Natural killer cell (primary cell): ENCODE measurements around the gene ARL2BP. TPM values are rescaled to one million over a fixed set of nuclear protein-coding genes. Genes with fewer than 3 reads are reported as not detected.
"Not testable (repeated sequence)": the region's sequence is repeated elsewhere in the genome, so short reads cannot be mapped to it uniquely, and the experiment has no call there.

Experiments
- ATAC-seq, 3 donors: fragments of 150-1000 bp in 2 of 3; fragments of 200-7000 bp in 1 of 3; cut with Tn5 transposase; 1 replicate in 1 of 3; 2 replicates in 2 of 3; pipeline ENCODE4 v1.10.0; 2021; ENCODE audit warnings: mild to moderate bottlenecking in 2 of 3, moderate library complexity in 2 of 3
- DNase-seq, 2 donors: peaks; one replicate each; pipeline versions ENCODE4 v3.0.0 to v3.0.0-alpha.2; 2013 to 2021; ENCODE audit warnings: mixed read lengths in 1 of 2
- H3K27ac ChIP-seq: one replicate; pipeline ENCODE4 v1.5.1; 2013; ENCODE audit warnings: mild to moderate bottlenecking, low read length
- H3K27me3 ChIP-seq: one replicate; pipeline ENCODE4 v1.6.1; 2013; ENCODE audit warnings: low read length; ENCODE audit not compliant: control insufficient read depth, insufficient read depth
- H3K36me3 ChIP-seq: one replicate; pipeline ENCODE4 v1.6.1; 2013; ENCODE audit warnings: low read length; ENCODE audit not compliant: control insufficient read depth, insufficient read depth
- H3K4me1 ChIP-seq: one replicate; pipeline ENCODE4 v1.6.1; 2013; ENCODE audit warnings: low read length; ENCODE audit not compliant: control insufficient read depth, insufficient read depth
- H3K4me3 ChIP-seq: one replicate; pipeline ENCODE4 v1.5.1; 2013; ENCODE audit warnings: low read length
- H3K9me3 ChIP-seq: one replicate; pipeline ENCODE4 v1.6.1; 2013; ENCODE audit warnings: low read length; ENCODE audit not compliant: control insufficient read depth, insufficient read depth
- H3K27ac Mint-ChIP-seq, 2 donors: one replicate each; pipeline ENCODE4 v1.8.0; 2022; ENCODE audit warnings: mild to moderate bottlenecking in 2 of 2, mixed read lengths in 2 of 2, moderate library complexity in 1 of 2
- H3K27me3 Mint-ChIP-seq, 2 donors: one replicate each; pipeline ENCODE4 v1.8.0; 2022; ENCODE audit warnings: low read depth in 2 of 2, mixed read lengths in 2 of 2
- H3K36me3 Mint-ChIP-seq: one replicate; pipeline ENCODE4 v1.8.0; 2022; ENCODE audit warnings: mixed read lengths
- H3K4me1 Mint-ChIP-seq, 2 donors: one replicate each; pipeline ENCODE4 v1.8.0; 2022; ENCODE audit warnings: mixed read lengths in 2 of 2
- H3K4me3 Mint-ChIP-seq: one replicate; pipeline ENCODE4 v1.8.0; 2022; ENCODE audit warnings: mild to moderate bottlenecking, moderate library complexity, mixed read lengths
- H3K9me3 Mint-ChIP-seq, 2 donors: one replicate each; pipeline ENCODE4 v1.8.0; 2022; ENCODE audit warnings: mixed read lengths in 2 of 2
- WGBS: methylation state at CpG from one replicate; pipeline ENCODE4 v1.1.7; 2013; ENCODE audit warnings: missing lambda C conversion rate; ENCODE audit not compliant: insufficient coverage; 5-methylcytosine and 5-hydroxymethylcytosine counted together
- intact Hi-C: fragments of 100-400 bp; cut with micrococcal nuclease; formaldehyde crosslinking; loops from one replicate; pipeline ENCODE4 v1.14.2; 2022
- total RNA-seq, 4 donors: library from RNA; stranded (reverse); fragments of 120-200 nt in 1 of 4; gene quantifications; one replicate each; pipeline versions ENCODE4 v1.2.3 to v1.2.4, GENCODE V29; 2013 to 2022
- TF ChIP-seq, protein P1 (sequence below): fragments of 200-600 bp; IDR thresholded peaks from one replicate; pipeline ENCODE4 v1.8.0; 2022; ENCODE audit warnings: antibody characterized with exemption

The ARL2BP gene
- total RNA-seq, 3 donors from 2014 or later (not counting 1 experiment from before 2014, with no cell fraction given): 36.5 to 44.4 (median 43.7) TPM

DNA sequence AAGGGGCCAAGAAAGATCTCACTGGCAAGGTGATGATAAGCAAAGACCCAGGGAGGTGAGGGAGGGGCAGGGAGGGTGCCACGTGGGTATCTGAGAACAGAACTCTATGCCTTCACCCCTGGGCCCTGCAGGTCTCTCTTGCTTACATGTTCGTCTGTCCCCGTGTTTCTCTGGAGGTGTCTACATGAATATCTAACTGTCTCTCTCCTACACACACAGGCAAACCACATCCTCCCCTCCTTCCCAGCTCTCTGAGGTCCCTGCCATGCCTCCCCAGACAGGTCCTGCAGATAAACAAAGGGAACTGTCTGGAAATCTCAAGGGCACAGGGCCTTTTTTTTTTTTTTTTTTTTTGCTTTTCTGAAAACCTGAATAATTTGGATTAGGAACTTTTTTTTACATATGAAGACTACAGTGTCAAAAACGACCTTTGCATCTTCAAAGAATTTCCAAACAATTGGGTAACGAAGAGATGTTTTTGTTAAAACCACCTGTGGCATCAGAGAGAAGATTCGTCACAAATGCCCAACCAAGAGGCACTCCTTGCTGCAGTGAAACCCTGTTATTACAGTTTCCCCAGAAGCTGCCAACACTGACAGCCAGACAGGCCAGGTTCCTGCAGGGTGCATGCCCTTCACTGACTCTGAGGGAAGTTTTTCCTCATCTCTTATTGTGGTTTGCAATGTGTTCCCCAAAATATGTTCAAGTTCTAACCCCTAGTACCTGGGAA, 21.6 kb downstream of the ARL2BP start:
- 37% methylated on average over 6 of the region's 6 CpGs for WGBS
- Histone ChIP-seq H3K36me3 (no peaks in the 10 kb centered on the region), H3K27ac (no peak overlapping the region), H3K9me3 (no peaks in the 10 kb centered on the region), H3K27me3 (no peaks in the 10 kb centered on the region), H3K4me3 (no peak overlapping the region), H3K4me1 (peaks cover 4% of the 10 kb centered on the region)
- H3K36me3 Mint-ChIP-seq: no peaks in the 10 kb centered on the region
- no peaks in the 10 kb centered on the region for H3K4me1 Mint-ChIP-seq
- H3K4me3 Mint-ChIP-seq: no peak overlapping the region
- intact Hi-C loops: no loop called here
- no peaks in the 10 kb centered on the region for H3K27me3 Mint-ChIP-seq
- ATAC-seq (peak in 2 of 3 donors; percentile 40 to 45), DNase-seq (peak in 1 of 2 donors; percentile 73)
- H3K9me3 Mint-ChIP-seq: no peaks in the 10 kb centered on the region
- no peak overlapping the region for H3K27ac Mint-ChIP-seq
- TF ChIP-seq, protein P1, sequence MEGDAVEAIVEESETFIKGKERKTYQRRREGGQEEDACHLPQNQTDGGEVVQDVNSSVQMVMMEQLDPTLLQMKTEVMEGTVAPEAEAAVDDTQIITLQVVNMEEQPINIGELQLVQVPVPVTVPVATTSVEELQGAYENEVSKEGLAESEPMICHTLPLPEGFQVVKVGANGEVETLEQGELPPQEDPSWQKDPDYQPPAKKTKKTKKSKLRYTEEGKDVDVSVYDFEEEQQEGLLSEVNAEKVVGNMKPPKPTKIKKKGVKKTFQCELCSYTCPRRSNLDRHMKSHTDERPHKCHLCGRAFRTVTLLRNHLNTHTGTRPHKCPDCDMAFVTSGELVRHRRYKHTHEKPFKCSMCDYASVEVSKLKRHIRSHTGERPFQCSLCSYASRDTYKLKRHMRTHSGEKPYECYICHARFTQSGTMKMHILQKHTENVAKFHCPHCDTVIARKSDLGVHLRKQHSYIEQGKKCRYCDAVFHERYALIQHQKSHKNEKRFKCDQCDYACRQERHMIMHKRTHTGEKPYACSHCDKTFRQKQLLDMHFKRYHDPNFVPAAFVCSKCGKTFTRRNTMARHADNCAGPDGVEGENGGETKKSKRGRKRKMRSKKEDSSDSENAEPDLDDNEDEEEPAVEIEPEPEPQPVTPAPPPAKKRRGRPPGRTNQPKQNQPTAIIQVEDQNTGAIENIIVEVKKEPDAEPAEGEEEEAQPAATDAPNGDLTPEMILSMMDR: no peak

DNA sequence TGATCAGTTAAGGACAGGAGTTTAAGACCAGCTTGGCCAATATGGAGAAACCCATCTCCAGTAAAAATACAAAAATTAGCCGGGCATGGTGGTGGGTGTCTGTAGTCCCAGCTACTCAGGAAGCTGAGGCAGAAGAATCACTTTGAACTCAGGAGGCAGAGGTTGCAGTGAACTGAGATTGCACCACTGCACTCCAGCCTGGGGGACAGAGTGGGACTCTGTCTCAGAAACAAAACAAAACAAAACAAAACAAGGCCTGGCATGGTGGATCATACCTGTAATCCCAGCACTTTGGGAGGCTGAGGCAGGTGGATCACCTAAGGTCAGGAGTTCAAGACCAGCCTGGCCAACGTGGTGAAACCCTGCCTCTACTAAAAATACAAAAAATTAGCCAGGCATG, 22.3 kb downstream of the ARL2BP start:
- WGBS: 56% methylated on average over 2 of the region's 2 CpGs
- intact Hi-C loops, H3K27ac ChIP-seq, H3K4me3 Mint-ChIP-seq, H3K9me3 Mint-ChIP-seq, H3K4me3 ChIP-seq, H3K4me1 ChIP-seq, H3K36me3 Mint-ChIP-seq, ATAC-seq, H3K36me3 ChIP-seq, H3K4me1 Mint-ChIP-seq, DNase-seq, H3K27ac Mint-ChIP-seq, H3K27me3 ChIP-seq, H3K9me3 ChIP-seq, H3K27me3 Mint-ChIP-seq: not testable (repeated sequence)

DNA sequence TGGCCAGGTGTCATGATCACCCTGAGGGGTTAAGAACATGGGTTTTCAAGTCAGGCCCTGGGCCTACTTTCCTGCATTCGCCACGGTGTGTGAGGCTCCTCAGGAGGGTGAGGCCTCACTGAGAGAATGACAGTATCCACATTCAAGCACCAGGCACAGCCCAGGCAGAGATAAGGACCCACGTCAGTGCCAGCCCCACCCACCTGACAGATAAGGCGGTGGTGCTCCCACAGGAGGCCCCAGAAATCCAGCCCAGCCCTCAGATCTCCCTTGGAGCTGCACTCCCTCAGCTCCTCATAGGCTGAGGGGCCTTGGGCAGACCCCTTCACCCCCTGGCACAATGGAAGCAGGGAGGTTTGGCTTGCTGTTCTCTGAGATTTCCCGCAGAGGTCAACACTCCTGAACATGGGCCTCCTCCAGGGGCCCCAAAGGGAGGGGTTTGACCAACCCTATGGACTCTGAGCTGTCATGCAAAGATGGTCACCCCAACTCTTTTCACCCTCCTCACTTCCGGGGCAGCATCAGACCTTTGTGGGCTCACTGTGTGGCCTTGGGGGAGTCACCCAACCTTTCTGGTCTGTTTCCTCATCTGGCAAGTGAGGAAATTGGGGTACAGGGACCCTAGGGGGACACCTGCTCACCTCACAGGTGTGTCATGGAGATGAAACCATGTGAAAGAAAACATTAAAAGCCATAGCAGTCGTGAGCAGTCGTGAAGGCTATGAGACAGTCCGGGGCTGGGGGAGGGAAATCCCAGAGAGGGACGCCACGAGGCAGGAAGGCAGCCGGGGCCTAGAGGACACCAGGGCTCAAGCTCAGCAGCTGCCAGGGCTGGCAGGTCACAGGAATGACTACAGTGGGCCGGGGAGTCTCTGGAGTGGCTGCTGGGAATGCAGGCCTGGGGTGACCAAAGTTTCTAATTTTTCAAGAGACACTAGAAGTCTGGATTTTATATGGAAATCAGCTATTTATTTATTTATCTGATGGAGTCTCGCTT, 24.0 kb downstream of the ARL2BP start:
- 81% methylated on average over 14 of the region's 14 CpGs for WGBS
- H3K36me3 Mint-ChIP-seq: no peaks in the 10 kb centered on the region
- intact Hi-C loops: no loop called here
- no peaks in the 10 kb centered on the region for H3K27me3 Mint-ChIP-seq
- H3K9me3 Mint-ChIP-seq: no peaks in the 10 kb centered on the region
- H3K4me3 ChIP-seq: no peak overlapping the region
- ATAC-seq (no peak), DNase-seq (no peak)
- no peak overlapping the region for H3K27ac ChIP-seq
- no peak overlapping the region for H3K4me3 Mint-ChIP-seq
- H3K27ac Mint-ChIP-seq: no peak overlapping the region
- no peaks in the 10 kb centered on the region for H3K9me3 ChIP-seq
- TF ChIP-seq, protein P1: no peak
- no peaks in the 10 kb centered on the region for H3K36me3 ChIP-seq
- no peaks in the 10 kb centered on the region for H3K27me3 ChIP-seq
- H3K4me1 ChIP-seq: peaks cover 4% of the 10 kb centered on the region
- H3K4me1 Mint-ChIP-seq: no peaks in the 10 kb centered on the region
